Ovary (tissue), 9 donors: Measurements from ENCODE around the gene MLF2. TPM values are rescaled to one million over a fixed set of nuclear protein-coding genes. Genes with fewer than 3 reads are reported as not detected.
"Not testable (repeated sequence)": the region's sequence is repeated elsewhere in the genome, so short reads cannot be mapped to it uniquely, and the experiment has no call there.

Source experiments
- DNase-seq, 5 donors: peaks; one replicate each; pipeline ENCODE4 v3.0.0-alpha.2; 2019 to 2020
- H3K27ac ChIP-seq, 2 donors: fragments of 200-600 bp; one replicate each; pipeline versions ENCODE4 v1.5.1 to v1.8.0; 2019 to 2022
- H3K27me3 ChIP-seq: fragments of 200-600 bp; one replicate; pipeline ENCODE4 v1.8.0; 2022
- H3K36me3 ChIP-seq: fragments of 200-600 bp; sonication (generic); one replicate; pipeline ENCODE4 v1.5.1; 2019
- H3K4me1 ChIP-seq: one replicate; pipeline ENCODE4 v1.8.1; 2013; ENCODE audit warnings: mild to moderate bottlenecking, moderate library complexity; ENCODE audit not compliant: insufficient read depth
- H3K4me3 ChIP-seq: fragments of 200-600 bp; sonication (generic); one replicate; pipeline ENCODE4 v1.5.1; 2017
- H3K9me3 ChIP-seq, 2 donors: fragments of 200-600 bp in 1 of 2; sonication (generic) in 1 of 2; one replicate each; pipeline versions ENCODE4 v1.5.1 to v1.8.1; 2013 to 2019; ENCODE audit warnings: mild to moderate bottlenecking in 1 of 2, moderate library complexity in 1 of 2
- EP300 ChIP-seq: sonication (generic); formaldehyde crosslinking; IDR thresholded peaks from one replicate; pipeline ENCODE4 v1.6.1; 2017; ENCODE audit warnings: antibody characterized with exemption
- POLR2A ChIP-seq: fragments of 450-650 bp; IDR thresholded peaks from one replicate; pipeline ENCODE4 v1.6.1; 2017; ENCODE audit warnings: antibody characterized with exemption, mild to moderate bottlenecking, moderate library complexity
- WGBS, 3 donors: extraction: QIAGEN DNeasy Blood & Tissue Kit in 1 of 3; methylation state at CpG; one replicate each; pipeline versions ENCODE4 v1.1.5 to v1.1.7; 2013 to 2017; 5-methylcytosine and 5-hydroxymethylcytosine counted together
- intact Hi-C, 4 donors: fragments of 100-400 bp; cut with DNase I; formaldehyde crosslinking; loops; one replicate each; pipeline versions ENCODE4 v1.11.0 to v1.15.1; 2022 to 2023
- polyA plus RNA-seq, 2 donors: library from polyadenylated mRNA; stranded (reverse); fragments of 200-250 nt in 1 of 2; fragments of 350-450 nt in 1 of 2; fragmentation: Illumina TruSeq in 1 of 2; extraction: RNeasy Lipid Tissue Mini Kit (QIAGEN cat#74804) in 1 of 2; gene quantifications; one replicate each; pipeline ENCODE4 v1.2.3, GENCODE V29; 2013 to 2014
- total RNA-seq, 7 donors: library from RNA; depleted of rRNA in 2 of 7; stranded (reverse); fragments of >200 nt in 2 of 7; fragmentation: NEBNext Ultra II Directional in 3 of 7; extraction: Animal tissue kit (Norgen Biotek cat#: 25700) in 3 of 7; gene quantifications; one replicate each; pipeline versions ENCODE4 v1.1.0 to v1.2.4, GENCODE V29; 2016 to 2023
- TF ChIP-seq, protein P1 (sequence below), 3 donors: fragments of 450-650 bp in 2 of 3; fragments of 200-600 bp in 1 of 3; IDR thresholded peaks; one replicate each; pipeline versions ENCODE4 v1.5.1 to v1.8.0; 2016 to 2022; ENCODE audit warnings: antibody characterized with exemption in 3 of 3, mild to moderate bottlenecking in 1 of 3
- donor health status: DM: no; HTN: no; CAD: no; lungs with moderate emphysema.
- donor health status: DM: no; HTN: no; CAD: no.
- donor health status: Bipolar disorder and iron deficiency.
- donor health status: DM: yes; HTN: yes; CAD: no.
- donor health status: DM: no; HTN: no; CAD: no.
- donor health status: DM: yes; HTN: yes; CAD: no.

Gene MLF2
- total and polyA plus RNA-seq, 9 donors: 64.1 to 162 (median 140) TPM

DNA sequence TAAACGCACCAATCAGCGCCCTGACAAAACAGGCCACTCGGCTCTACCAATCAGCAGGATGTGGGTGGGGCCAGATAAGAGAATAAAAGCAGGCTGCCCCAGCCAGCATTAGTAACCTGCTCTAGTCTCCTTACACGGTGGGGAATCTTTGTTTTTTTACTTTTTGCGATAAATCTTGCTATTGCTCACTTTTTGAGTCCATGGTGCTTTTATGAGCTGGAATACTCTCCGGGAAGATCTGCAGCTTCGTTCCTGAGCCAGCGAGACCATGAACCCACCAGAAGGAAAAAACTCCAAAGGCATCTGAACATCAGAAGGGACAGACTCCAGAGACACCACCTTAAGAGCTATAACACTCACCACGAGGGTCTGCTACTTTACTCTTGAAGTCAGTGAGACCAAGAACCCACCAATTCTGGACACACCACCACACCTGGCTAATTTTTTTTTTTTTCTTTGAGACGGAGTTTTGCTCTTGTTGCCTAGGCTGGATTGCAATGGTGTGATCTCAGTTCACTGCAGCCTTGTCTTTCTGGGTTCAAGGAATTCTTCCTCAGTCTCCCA, 36.0 kb downstream of the MLF2 start:
- intact Hi-C loops: no loop called here
- Histone ChIP-seq H3K4me3 (no peak overlapping the region), H3K27ac (no peak overlapping the region), H3K4me1 (no peaks in the 10 kb centered on the region), H3K36me3 (no peaks in the 10 kb centered on the region), H3K27me3 (no peaks in the 10 kb centered on the region), H3K9me3 (no peaks in the 10 kb centered on the region)
- DNase-seq: no peak
- WGBS, 3 donors: 66 to 85% (median 75%) methylated on average over 8 to 10 of the region's 10 CpGs
- TF ChIP-seq POLR2A (no peak), EP300 (no peak)
- TF ChIP-seq, protein P1, sequence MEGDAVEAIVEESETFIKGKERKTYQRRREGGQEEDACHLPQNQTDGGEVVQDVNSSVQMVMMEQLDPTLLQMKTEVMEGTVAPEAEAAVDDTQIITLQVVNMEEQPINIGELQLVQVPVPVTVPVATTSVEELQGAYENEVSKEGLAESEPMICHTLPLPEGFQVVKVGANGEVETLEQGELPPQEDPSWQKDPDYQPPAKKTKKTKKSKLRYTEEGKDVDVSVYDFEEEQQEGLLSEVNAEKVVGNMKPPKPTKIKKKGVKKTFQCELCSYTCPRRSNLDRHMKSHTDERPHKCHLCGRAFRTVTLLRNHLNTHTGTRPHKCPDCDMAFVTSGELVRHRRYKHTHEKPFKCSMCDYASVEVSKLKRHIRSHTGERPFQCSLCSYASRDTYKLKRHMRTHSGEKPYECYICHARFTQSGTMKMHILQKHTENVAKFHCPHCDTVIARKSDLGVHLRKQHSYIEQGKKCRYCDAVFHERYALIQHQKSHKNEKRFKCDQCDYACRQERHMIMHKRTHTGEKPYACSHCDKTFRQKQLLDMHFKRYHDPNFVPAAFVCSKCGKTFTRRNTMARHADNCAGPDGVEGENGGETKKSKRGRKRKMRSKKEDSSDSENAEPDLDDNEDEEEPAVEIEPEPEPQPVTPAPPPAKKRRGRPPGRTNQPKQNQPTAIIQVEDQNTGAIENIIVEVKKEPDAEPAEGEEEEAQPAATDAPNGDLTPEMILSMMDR (IDR thresholded peaks at IDR 0.05): no peak

DNA sequence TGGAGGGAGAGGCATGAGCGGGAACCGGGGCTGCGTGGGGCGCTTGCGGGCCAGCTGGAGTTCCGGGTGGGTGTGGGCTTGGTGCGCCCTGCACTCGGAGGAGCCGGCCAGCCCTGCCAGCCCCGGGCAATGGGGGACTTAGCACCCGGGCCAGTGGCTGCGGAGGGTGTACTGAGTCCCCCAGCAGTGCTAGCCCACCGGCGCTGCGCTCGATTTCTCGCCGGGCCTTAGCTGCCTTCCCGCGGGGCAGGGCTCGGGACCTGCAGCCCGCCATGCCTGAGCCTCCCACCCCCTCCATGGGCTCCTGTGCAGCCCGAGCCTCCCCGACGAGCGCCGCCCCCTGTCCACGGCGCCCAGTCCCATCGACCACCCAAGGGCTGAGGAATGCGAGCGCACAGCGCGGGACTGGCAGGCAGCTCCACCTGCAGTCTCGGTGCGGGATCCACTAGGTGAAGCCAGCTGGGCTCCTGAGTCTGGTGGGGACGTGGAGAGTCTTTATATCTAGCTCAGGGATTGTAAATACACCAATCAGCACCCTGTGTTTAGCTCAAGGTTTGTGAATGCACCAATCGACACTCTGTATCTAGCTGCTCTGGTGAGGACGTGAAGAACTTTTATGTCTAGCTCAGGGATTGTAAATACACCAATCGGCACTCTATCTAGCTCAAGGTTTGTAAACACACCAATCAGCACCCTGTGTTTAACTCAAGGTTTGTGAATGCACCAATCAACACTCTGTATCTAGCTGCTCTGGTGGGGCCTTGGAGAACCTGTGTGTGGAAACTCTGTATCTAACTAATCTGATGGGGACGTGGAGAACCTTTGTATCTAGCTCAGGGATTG, 36.7 kb downstream of the MLF2 start:
- H3K36me3 ChIP-seq, DNase-seq, H3K4me3 ChIP-seq, H3K27me3 ChIP-seq, H3K9me3 ChIP-seq, intact Hi-C loops, H3K4me1 ChIP-seq, H3K27ac ChIP-seq: not testable (repeated sequence)
- WGBS, 3 donors: 79 to 86% (median 85%) methylated on average over 29 to 40 of the region's 41 CpGs

DNA sequence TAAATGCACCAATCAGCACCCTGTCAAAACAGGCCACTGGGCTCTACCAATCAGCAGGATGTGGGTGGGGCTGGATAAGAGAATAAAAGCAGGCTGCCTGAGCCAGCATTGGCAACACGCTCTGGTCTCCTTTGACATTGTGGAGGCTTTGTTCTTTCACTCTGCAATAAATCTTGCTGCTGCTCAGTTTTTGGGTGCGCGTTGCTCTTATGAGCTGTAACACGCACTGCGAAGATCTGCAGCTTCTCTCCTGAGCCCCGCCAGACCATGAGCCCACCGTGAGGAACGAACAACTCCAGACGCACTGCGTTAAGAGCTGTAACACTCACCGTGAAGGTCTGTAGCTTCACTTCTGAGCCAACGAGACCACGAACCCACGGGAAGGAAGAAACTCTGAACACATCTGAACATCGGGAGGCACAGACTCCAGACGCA, 44.0 kb downstream of the MLF2 start:
- DNase-seq: no peak
- H3K27me3 ChIP-seq: no peaks in the 10 kb centered on the region
- no peaks in the 10 kb centered on the region for H3K4me1 ChIP-seq
- H3K36me3 ChIP-seq: no peaks in the 10 kb centered on the region
- intact Hi-C loops: loop anchor here in 1 of 4 donors (10.0 kb wide), 1 partner anchor 64 kb away; the partner anchor contains the start of gene ACRBP
- TF ChIP-seq POLR2A: no peak
- TF ChIP-seq, protein P1 (IDR thresholded peaks at IDR 0.05): no peak
- TF ChIP-seq EP300: no peak
- WGBS, 3 donors: 57 to 72% (median 59%) methylated on average over 16 of the region's 16 CpGs
- H3K27ac ChIP-seq: no peak overlapping the region
- H3K9me3 ChIP-seq: no peaks in the 10 kb centered on the region
- H3K4me3 ChIP-seq: no peak overlapping the region

DNA sequence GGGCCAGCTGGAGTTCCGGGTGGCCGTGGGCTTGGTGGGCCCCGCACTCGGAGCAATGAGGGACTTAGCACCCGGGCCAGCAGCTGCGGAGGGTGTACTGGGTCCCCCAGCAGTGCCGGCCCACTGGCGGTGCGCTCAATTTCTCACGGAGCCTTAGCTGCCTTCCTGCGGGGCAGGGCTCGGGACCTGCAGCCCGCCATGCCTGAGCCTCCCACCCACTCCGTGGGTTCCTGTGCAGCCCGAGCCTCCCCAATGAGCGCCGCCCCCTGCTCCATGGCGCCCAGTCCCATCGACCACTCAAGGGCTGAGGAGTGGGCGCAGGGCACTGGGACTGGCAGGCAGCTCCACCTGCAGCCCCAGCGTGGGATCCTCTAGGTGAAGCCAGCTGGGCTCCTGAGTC, 44.6 kb downstream of the MLF2 start:
- not testable (repeated sequence) for DNase-seq, H3K9me3 ChIP-seq, H3K4me1 ChIP-seq, H3K36me3 ChIP-seq, H3K27ac ChIP-seq, H3K4me3 ChIP-seq, H3K27me3 ChIP-seq
- 85 to 92% (median 90%) methylated on average over 20 to 21 of the region's 21 CpGs for WGBS, 3 donors
- intact Hi-C loops: loop anchor here in 1 of 4 donors (10.0 kb wide), 1 partner anchor 64 kb away; the partner anchor contains the start of gene ACRBP

DNA sequence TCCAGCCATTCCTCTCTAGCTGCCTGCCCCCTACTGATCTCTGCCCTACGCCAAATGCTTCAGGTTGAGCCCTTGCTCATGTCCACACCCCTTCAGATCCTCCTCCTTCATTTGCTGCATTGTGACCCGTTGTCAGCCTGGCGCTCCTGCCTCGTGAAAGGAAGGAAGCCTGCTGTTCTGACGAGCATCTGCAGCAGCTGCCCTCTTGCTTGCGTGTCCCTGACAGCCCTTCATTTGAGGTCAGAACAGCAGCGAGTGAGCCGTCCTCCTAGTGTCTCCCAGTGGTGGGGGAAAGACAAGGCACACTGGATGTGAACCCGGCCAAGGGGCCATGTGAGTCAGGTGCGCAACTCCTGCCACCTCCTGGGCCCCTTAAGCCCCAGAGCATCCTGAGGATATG, 49.3 kb downstream of the MLF2 start:
- TF ChIP-seq POLR2A (no peak), EP300 (no peak)
- TF ChIP-seq, protein P1 (IDR thresholded peaks at IDR 0.05): no peak
- H3K27ac ChIP-seq: no peak overlapping the region
- intact Hi-C loops: loop anchor here in 1 of 4 donors (10.0 kb wide), 1 partner anchor 59 kb away; the partner anchor contains the start of gene ACRBP
- H3K4me1 ChIP-seq: peaks cover 2% of the 10 kb centered on the region
- 25 to 32% (median 29%) methylated on average over 10 of the region's 10 CpGs for WGBS, 3 donors
- H3K4me3 ChIP-seq: no peak overlapping the region
- DNase-seq: no peak
- no peaks in the 10 kb centered on the region for H3K27me3 ChIP-seq
- H3K36me3 ChIP-seq: no peaks in the 10 kb centered on the region
- no peaks in the 10 kb centered on the region for H3K9me3 ChIP-seq
